IMR-90 (cell line): ENCODE data around the gene METTL15. TPM values are rescaled to one million over a fixed set of nuclear protein-coding genes. Genes with fewer than 3 reads are reported as not detected.

Experiments used
- ATAC-seq: fragments of 200-7000 bp; cut with Tn5 transposase; 2 replicates; pipeline ENCODE4 v1.9.1; 2020; ENCODE audit warnings: low read depth, mild to moderate bottlenecking, moderate library complexity
- BruUV-seq: library from RNA; stranded (reverse); fragments of 400-500 nt; replicated peaks from 2 replicates; lab custom pipeline; 2021; lab: Mats Ljungman, UMichigan
- CTCF ChIA-PET: fragments of 300-600 bp; formaldehyde crosslinking; extraction: SDS; loops from one replicate; lab custom pipeline; 2021; ENCODE audit warnings: antibody characterized with exemption; lab: Yijun Ruan, JAX
- POLR2A ChIA-PET: fragments of 300-600 bp; sonication (Branson Sonifier 250); formaldehyde crosslinking; loops from one replicate; lab custom pipeline; 2022; ENCODE audit warnings: antibody characterized with exemption; ENCODE audit not compliant: unreplicated experiment; lab: Charles Lee
- DNase-seq: peaks from one replicate; pipeline ENCODE4 v3.0.0; 2013
- H2AFZ ChIP-seq: replicated peaks from 2 replicates; pipeline ENCODE3; 2013; ENCODE audit warnings: low read length, mild to moderate bottlenecking; ENCODE audit not compliant: poor library complexity
- H2AK5ac ChIP-seq: 2 replicates; pipeline ENCODE4 v1.6.1; 2013; ENCODE audit warnings: low read depth, low read length, inconsistent platforms
- H2AK9ac ChIP-seq: replicated peaks from 2 replicates; pipeline ENCODE3; 2013; ENCODE audit warnings: mild to moderate bottlenecking, low read depth, low read length, moderate library complexity; ENCODE audit not compliant: poor library complexity
- H2BK120ac ChIP-seq: 2 replicates; pipeline ENCODE4 v1.6.1; 2013; ENCODE audit warnings: low read depth, low read length, inconsistent platforms
- H2BK15ac ChIP-seq: 3 replicates; pipeline ENCODE4 v1.6.1; 2013; ENCODE audit warnings: low read depth, low read length, inconsistent platforms
- H2BK20ac ChIP-seq: 2 replicates; pipeline ENCODE4 v1.6.1; 2013; ENCODE audit warnings: low read depth, mild to moderate bottlenecking, inconsistent platforms, low read length, moderate library complexity
- H2BK5ac ChIP-seq: 2 replicates; pipeline ENCODE4 v1.6.1; 2013; ENCODE audit warnings: mild to moderate bottlenecking, low read depth, low read length, inconsistent platforms; ENCODE audit not compliant: poor library complexity, severe bottlenecking
- H3K14ac ChIP-seq: replicated peaks from 2 replicates; pipeline ENCODE4 v1.6.1; 2013; ENCODE audit warnings: low read depth, low read length, inconsistent platforms
- H3K18ac ChIP-seq: 2 replicates; pipeline ENCODE4 v1.6.1; 2013; ENCODE audit warnings: low read depth, low read length, control low read depth
- H3K23ac ChIP-seq: 2 replicates; pipeline ENCODE4 v1.6.1; 2013; ENCODE audit warnings: low read depth, low read length, inconsistent platforms
- H3K27ac ChIP-seq: 2 replicates; pipeline ENCODE4 v1.5.1; 2013; ENCODE audit warnings: mild to moderate bottlenecking, control low read depth, low read length; ENCODE audit not compliant: insufficient read depth
- H3K27me3 ChIP-seq: 2 replicates; pipeline ENCODE4 v1.6.1; 2013; ENCODE audit warnings: low read length; ENCODE audit not compliant: control insufficient read depth, insufficient read depth
- H3K36me3 ChIP-seq: 2 replicates; pipeline ENCODE4 v1.6.1; 2013; ENCODE audit warnings: low read length, mixed read lengths; ENCODE audit not compliant: control insufficient read depth, insufficient read depth
- H3K4ac ChIP-seq: 2 replicates; pipeline ENCODE4 v1.6.1; 2013; ENCODE audit warnings: low read depth, low read length, inconsistent platforms
- H3K4me1 ChIP-seq: 2 replicates; pipeline ENCODE4 v1.6.1; 2013; ENCODE audit warnings: low read length, mixed read lengths; ENCODE audit not compliant: control insufficient read depth, insufficient read depth
- H3K4me2 ChIP-seq: 2 replicates; pipeline ENCODE4 v1.6.1; 2013; ENCODE audit warnings: low read depth, mild to moderate bottlenecking, control low read depth, low read length, moderate library complexity
- H3K4me3 ChIP-seq: 2 replicates; pipeline ENCODE4 v1.5.1; 2013; ENCODE audit warnings: low read depth, mild to moderate bottlenecking, control low read depth, low read length, moderate library complexity; ENCODE audit not compliant: insufficient read depth
- H3K56ac ChIP-seq: 2 replicates; pipeline ENCODE4 v1.6.1; 2013; ENCODE audit warnings: low read length, inconsistent platforms; ENCODE audit not compliant: insufficient read depth; ENCODE audit errors: extremely low read depth
- H3K79me1 ChIP-seq, 2 experiments: 2 replicates each; pipeline ENCODE4 v1.6.1; 2013; ENCODE audit warnings: low read length in 2 of 2, inconsistent platforms in 1 of 2, low read depth in 1 of 2
- H3K9ac ChIP-seq: 2 replicates; pipeline ENCODE4 v1.6.1; 2013; ENCODE audit warnings: low read depth, low read length, control low read depth
- H3K9me1 ChIP-seq: 2 replicates; pipeline ENCODE4 v1.6.1; 2013; ENCODE audit warnings: low read length, inconsistent platforms; ENCODE audit not compliant: insufficient read depth
- H3K9me3 ChIP-seq: 2 replicates; pipeline ENCODE4 v1.6.1; 2013; ENCODE audit warnings: low read length; ENCODE audit not compliant: control insufficient read depth, insufficient read depth
- H4K20me1 ChIP-seq: 2 replicates; pipeline ENCODE4 v1.6.1; 2013; ENCODE audit warnings: low read length, inconsistent platforms; ENCODE audit not compliant: insufficient read depth
- H4K5ac ChIP-seq: 2 replicates; pipeline ENCODE4 v1.6.1; 2013; ENCODE audit warnings: mild to moderate bottlenecking, low read depth, low read length, control low read depth
- H4K8ac ChIP-seq, 2 experiments: 2 replicates each; pipeline ENCODE4 v1.6.1; 2013; ENCODE audit warnings: low read depth in 2 of 2, low read length in 2 of 2, control low read depth in 1 of 2, inconsistent platforms in 1 of 2
- H4K91ac ChIP-seq: 2 replicates; pipeline ENCODE4 v1.6.1; 2013; ENCODE audit warnings: low read depth, low read length, inconsistent platforms; ENCODE audit not compliant: insufficient read depth
- BHLHE40 ChIP-seq: fragments of 150-350 bp; IDR thresholded peaks from 2 replicates; pipeline ENCODE4 v1.6.1; 2016; ENCODE audit warnings: mild to moderate bottlenecking, low read depth, low read length
- CEBPB ChIP-seq: IDR thresholded peaks from 2 replicates; pipeline ENCODE4 v1.6.1; 2012; ENCODE audit warnings: low read depth, low read length, improper control_type of control experiment
- CHD1 ChIP-seq: IDR thresholded peaks from 2 replicates; pipeline ENCODE4 v1.6.1; 2012; ENCODE audit warnings: low read depth, low read length, improper control_type of control experiment
- ELK1 ChIP-seq: fragments of 150-350 bp; IDR thresholded peaks from 2 replicates; pipeline ENCODE4 v1.6.1; 2016; ENCODE audit warnings: low read depth, mild to moderate bottlenecking, low read length, moderate library complexity, borderline replicate concordance
- FOS ChIP-seq: fragments of 150-350 bp; IDR thresholded peaks from 2 replicates; pipeline ENCODE4 v1.6.1; 2016; ENCODE audit warnings: low read depth, low read length
- MAFK ChIP-seq: IDR thresholded peaks from 2 replicates; pipeline ENCODE4 v1.6.1; 2012; ENCODE audit warnings: low read depth, low read length, improper control_type of control experiment
- MAZ ChIP-seq: IDR thresholded peaks from 2 replicates; pipeline ENCODE4 v1.6.1; 2012; ENCODE audit warnings: low read depth, mild to moderate bottlenecking, low read length, improper control_type of control experiment, moderate library complexity, borderline replicate concordance
- MXI1 ChIP-seq: IDR thresholded peaks from 2 replicates; pipeline ENCODE4 v1.6.1; 2012; ENCODE audit warnings: low read depth, mild to moderate bottlenecking, low read length, moderate library complexity, borderline replicate concordance
- NFE2L2 ChIP-seq: fragments of 150-350 bp; IDR thresholded peaks from 2 replicates; pipeline ENCODE4 v1.6.1; 2016; ENCODE audit warnings: low read depth, mild to moderate bottlenecking, low read length
- POLR2A ChIP-seq: IDR thresholded peaks from 2 replicates; pipeline ENCODE4 v1.6.1; 2012; ENCODE audit warnings: mild to moderate bottlenecking, low read depth, low read length
- RAD21 ChIP-seq: IDR thresholded peaks from 2 replicates; pipeline ENCODE4 v1.6.1; 2012; ENCODE audit warnings: low read length, improper control_type of control experiment
- RCOR1 ChIP-seq: IDR thresholded peaks from 2 replicates; pipeline ENCODE4 v1.6.1; 2012; ENCODE audit warnings: mild to moderate bottlenecking, low read length, improper control_type of control experiment; ENCODE audit not compliant: insufficient replicate concordance
- RFX5 ChIP-seq: IDR thresholded peaks from 2 replicates; pipeline ENCODE4 v1.8.0; 2012; ENCODE audit warnings: low read depth, mild to moderate bottlenecking, low read length, moderate library complexity
- SMC3 ChIP-seq: fragments of 150-350 bp; IDR thresholded peaks from 2 replicates; pipeline ENCODE4 v1.6.1; 2016; ENCODE audit warnings: low read depth, mild to moderate bottlenecking, antibody characterized with exemption, low read length, moderate library complexity
- USF2 ChIP-seq: fragments of 150-350 bp; IDR thresholded peaks from 2 replicates; pipeline ENCODE4 v1.6.1; 2017; ENCODE audit warnings: mild to moderate bottlenecking, antibody characterized with exemption, low read length, low read depth
- WGBS, 2 experiments: methylation state at CpG; one replicate each; pipeline versions ENCODE4 v1.1.5 to v1.1.7; 2013; ENCODE audit warnings: missing lambda C conversion rate in 2 of 2; ENCODE audit not compliant: insufficient read length in 1 of 2; ENCODE audit errors: extremely low coverage in 2 of 2; 5-methylcytosine and 5-hydroxymethylcytosine counted together
- dilution Hi-C: fragments of 300-500 bp; cut with HindIII; formaldehyde crosslinking; loops from one replicate; pipeline ENCODE4 v1.14.3; 2018; ENCODE audit warnings: low sequenced_read_pairs; ENCODE audit not compliant: unreplicated experiment
- in situ Hi-C: fragments of 300-500 bp; cut with MboI; formaldehyde crosslinking; loops from 3 replicates; pipeline ENCODE4 v1.14.3; 2019; ENCODE audit warnings: low sequenced_read_pairs, inconsistent platforms, mixed read lengths
- intact Hi-C: fragments of 100-400 bp; cut with micrococcal nuclease; formaldehyde crosslinking; loops from 2 replicates; pipeline ENCODE4 v1.10.0; 2022
- polyA plus RNA-seq, 3 experiments: library from polyadenylated mRNA; depleted of rRNA; stranded (reverse); fragments of >200 nt; gene quantifications; 2 replicates each; pipeline ENCODE4 v1.2.3, GENCODE V29; 2012; ENCODE audit warnings: low replicate concordance in 1 of 3
- total RNA-seq: library from RNA; depleted of rRNA; stranded (reverse); fragments of >200 nt; gene quantifications from 2 replicates; pipeline ENCODE4 v1.2.3, GENCODE V29; 2012
- TF ChIP-seq, protein P1 (sequence below): conservative IDR thresholded peaks from 2 replicates; pipeline ENCODE4 v1.5.1; 2012; ENCODE audit warnings: mild to moderate bottlenecking, low read depth, low read length, improper control_type of control experiment

The METTL15 gene
- total and polyA plus RNA-seq, 2 of the 4 experiments (the other 2 are of a cell fraction): 6.5 to 30.5 TPM

GRCh38 chr11:28223577-28223976, 115.4 kb downstream of the METTL15 start:
- no peak overlapping the region for H4K8ac ChIP-seq
- no peak for ATAC-seq
- H3K4ac ChIP-seq: no peak overlapping the region
- no peak overlapping the region for H3K14ac ChIP-seq
- no TSS peak for BruUV-seq
- no peak overlapping the region for H3K4me3 ChIP-seq
- H3K36me3 ChIP-seq: no peaks in the 10 kb centered on the region
- H2BK120ac ChIP-seq: no peak overlapping the region
- H2AFZ ChIP-seq: no peak overlapping the region
- H3K27ac ChIP-seq: no peak overlapping the region
- no peak overlapping the region for H4K5ac ChIP-seq
- no peaks in the 10 kb centered on the region for H3K9me1 ChIP-seq
- peaks cover 7 to 12% of the 10 kb centered on the region in 2 experiments for H3K79me1 ChIP-seq
- H4K20me1 ChIP-seq: no peaks in the 10 kb centered on the region
- no peak overlapping the region for H2BK5ac ChIP-seq
- no peak overlapping the region for H2AK9ac ChIP-seq
- no peak overlapping the region for H2BK20ac ChIP-seq
- peaks cover 2% of the 10 kb centered on the region; the same call in 1 of the 2 replicates for H3K4me1 ChIP-seq
- in situ Hi-C loops: no loop called here
- H4K91ac ChIP-seq: no peak overlapping the region
- dilution Hi-C loops: no loop called here
- no peaks in the 10 kb centered on the region for H3K27me3 ChIP-seq
- no peak overlapping the region for H2BK15ac ChIP-seq
- ChIA-PET CTCF (no interaction called here), POLR2A (no interaction called here)
- no peak overlapping the region for H3K56ac ChIP-seq
- no peak overlapping the region for H2AK5ac ChIP-seq
- no peak overlapping the region for H3K23ac ChIP-seq
- no peak overlapping the region for H3K4me2 ChIP-seq
- DNase-seq: no peak
- H3K9me3 ChIP-seq: no peaks in the 10 kb centered on the region; the same call in 1 of the 2 replicates
- no peak overlapping the region for H3K18ac ChIP-seq
- H3K9ac ChIP-seq: no peak overlapping the region
- intact Hi-C loops: no loop called here
- TF ChIP-seq RFX5 (no peak), USF2 (no peak), RCOR1 (no peak), CEBPB (no peak), BHLHE40 (no peak), MXI1 (no peak), NFE2L2 (no peak), ELK1 (no peak), CHD1 (no peak), MAFK (no peak), FOS (no peak), MAZ (no peak), RAD21 (no peak), SMC3 (no peak), POLR2A (no peak)
- TF ChIP-seq, protein P1, sequence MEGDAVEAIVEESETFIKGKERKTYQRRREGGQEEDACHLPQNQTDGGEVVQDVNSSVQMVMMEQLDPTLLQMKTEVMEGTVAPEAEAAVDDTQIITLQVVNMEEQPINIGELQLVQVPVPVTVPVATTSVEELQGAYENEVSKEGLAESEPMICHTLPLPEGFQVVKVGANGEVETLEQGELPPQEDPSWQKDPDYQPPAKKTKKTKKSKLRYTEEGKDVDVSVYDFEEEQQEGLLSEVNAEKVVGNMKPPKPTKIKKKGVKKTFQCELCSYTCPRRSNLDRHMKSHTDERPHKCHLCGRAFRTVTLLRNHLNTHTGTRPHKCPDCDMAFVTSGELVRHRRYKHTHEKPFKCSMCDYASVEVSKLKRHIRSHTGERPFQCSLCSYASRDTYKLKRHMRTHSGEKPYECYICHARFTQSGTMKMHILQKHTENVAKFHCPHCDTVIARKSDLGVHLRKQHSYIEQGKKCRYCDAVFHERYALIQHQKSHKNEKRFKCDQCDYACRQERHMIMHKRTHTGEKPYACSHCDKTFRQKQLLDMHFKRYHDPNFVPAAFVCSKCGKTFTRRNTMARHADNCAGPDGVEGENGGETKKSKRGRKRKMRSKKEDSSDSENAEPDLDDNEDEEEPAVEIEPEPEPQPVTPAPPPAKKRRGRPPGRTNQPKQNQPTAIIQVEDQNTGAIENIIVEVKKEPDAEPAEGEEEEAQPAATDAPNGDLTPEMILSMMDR: no peak
- no CpG with 5 or more reads among the region's 1 CpG for WGBS, 2 experiments
